Activated CD4-positive, alpha-beta memory T cell treated with anti-CD3 and anti-CD28 coated beads, Interleukin-2, amount 10 ng/mL, durations not matched to agents 7 days and 5 days (primary cell): ENCODE measurements around the gene GRK5. TPM values are rescaled to one million over a fixed set of nuclear protein-coding genes. Genes with fewer than 3 reads are reported as not detected.
A peak's percentile ranks its signal among the peaks of the same experiment; 100 is the strongest.

ENCODE experiments used
- CTCF ChIA-PET: fragments of 350-600 bp; sonication (Branson Sonifier 250); formaldehyde crosslinking; loops from one replicate; lab custom pipeline; 2021; ENCODE audit warnings: antibody characterized with exemption, inconsistent platforms; lab: Charles Lee
- POLR2A ChIA-PET: fragments of 350-600 bp; sonication (Branson Sonifier 250); formaldehyde crosslinking; loops from one replicate; lab custom pipeline; 2021; ENCODE audit warnings: antibody characterized with exemption; lab: Charles Lee
- DNase-seq: peaks from one replicate; pipeline ENCODE4 v3.0.0-alpha.2; 2020
- H3K27ac Mint-ChIP-seq: one replicate; pipeline ENCODE4 v1.8.0; 2021; ENCODE audit warnings: mild to moderate bottlenecking, mixed read lengths
- H3K27me3 Mint-ChIP-seq: one replicate; pipeline ENCODE4 v1.8.0; 2021; ENCODE audit warnings: mixed read lengths
- H3K36me3 Mint-ChIP-seq: one replicate; pipeline ENCODE4 v1.8.0; 2021; ENCODE audit warnings: low read depth, mixed read lengths
- H3K4me1 Mint-ChIP-seq: one replicate; pipeline ENCODE4 v1.8.0; 2021; ENCODE audit warnings: mixed read lengths
- H3K4me3 Mint-ChIP-seq: one replicate; pipeline ENCODE4 v1.8.0; 2021; ENCODE audit warnings: mild to moderate bottlenecking, mixed read lengths
- H3K9me3 Mint-ChIP-seq: one replicate; pipeline ENCODE4 v1.8.0; 2021; ENCODE audit warnings: mixed read lengths
- total RNA-seq, 2 experiments: library from RNA; stranded (reverse); gene quantifications; one replicate each; pipeline ENCODE4 v1.2.3, GENCODE V29; 2021

Gene GRK5
- total RNA-seq, 2 experiments from 2014 or later: 29.8 to 30.6 TPM

- no peaks in the 10 kb centered on the region for H3K27me3 Mint-ChIP-seq
- H3K9me3 Mint-ChIP-seq: no peaks in the 10 kb centered on the region
- ChIA-PET POLR2A (interaction anchor here (0.6 kb wide), 1 partner anchor 24 kb away, joined by 3 read pairs; no protein-coding TSS in a partner anchor), CTCF (interaction anchor here (1.0 kb wide), 1 partner anchor 209 kb away, joined by 3 read pairs; no protein-coding TSS in a partner anchor)
- DNase-seq: no peak
- H3K4me3 Mint-ChIP-seq: no peak overlapping the region
- H3K27ac Mint-ChIP-seq: no peak overlapping the region
- no peaks in the 10 kb centered on the region for H3K36me3 Mint-ChIP-seq
- H3K4me1 Mint-ChIP-seq: peaks cover 1% of the 10 kb centered on the region
Observed at GRCh38 chr10:119408969-119409371, 201.6 kb downstream of the GRK5 start.

DNA sequence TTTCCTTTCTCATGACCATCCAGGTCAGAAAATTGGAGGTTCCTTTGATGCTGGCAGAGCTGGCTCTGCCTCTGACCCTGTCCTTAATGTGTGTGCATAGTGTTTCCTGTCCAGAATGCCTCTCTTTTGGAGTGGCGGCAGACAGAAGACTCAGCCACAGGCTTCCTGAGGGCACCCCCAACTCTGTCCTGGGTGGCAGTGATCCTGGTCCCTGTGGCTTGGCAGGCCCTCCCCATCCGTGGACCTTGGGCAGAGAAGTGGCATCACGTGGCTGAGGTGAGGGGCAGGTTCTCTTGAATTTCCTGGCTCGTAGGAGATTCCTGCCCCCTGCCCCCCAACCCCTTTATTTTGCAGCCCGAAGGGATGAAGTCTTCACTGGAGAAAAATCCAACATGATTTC is 202.0 kb downstream of the GRK5 start:
- H3K27me3 Mint-ChIP-seq: no peaks in the 10 kb centered on the region
- peaks cover 1% of the 10 kb centered on the region for H3K4me1 Mint-ChIP-seq
- no peaks in the 10 kb centered on the region for H3K9me3 Mint-ChIP-seq
- H3K27ac Mint-ChIP-seq: no peak overlapping the region
- no peak overlapping the region for H3K4me3 Mint-ChIP-seq
- no peaks in the 10 kb centered on the region for H3K36me3 Mint-ChIP-seq
- DNase-seq: no peak
- ChIA-PET CTCF (interaction anchor here (1.0 kb wide), 1 partner anchor 210 kb away, joined by 3 read pairs; no protein-coding TSS in a partner anchor), POLR2A (interaction anchor here (0.6 kb wide), 1 partner anchor 24 kb away, joined by 3 read pairs; no protein-coding TSS in a partner anchor)

DNA sequence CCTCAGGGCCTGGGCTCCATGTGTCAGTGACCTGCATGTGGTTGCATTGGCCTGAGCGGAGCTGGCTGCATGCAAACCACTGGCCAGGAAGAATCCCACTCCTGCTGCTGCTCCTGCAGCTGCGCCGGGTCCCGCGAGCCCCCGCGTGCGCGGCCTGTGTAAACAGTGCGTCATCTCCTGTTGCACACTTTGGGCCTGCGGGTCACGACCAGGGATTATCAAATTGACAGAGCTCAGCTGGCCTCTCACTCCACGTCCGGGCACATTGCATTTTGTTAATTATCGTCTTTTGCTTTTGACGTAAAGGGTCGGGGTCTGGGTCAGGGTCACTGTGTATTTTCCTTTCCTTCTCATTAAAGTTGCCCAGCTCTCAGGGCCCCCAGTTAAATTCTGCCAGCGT is 202.5 kb downstream of the GRK5 start:
- Mint-ChIP-seq H3K36me3 (no peaks in the 10 kb centered on the region), H3K9me3 (no peaks in the 10 kb centered on the region), H3K27ac (no peak overlapping the region), H3K4me3 (no peak overlapping the region), H3K4me1 (peaks cover 1% of the 10 kb centered on the region), H3K27me3 (no peaks in the 10 kb centered on the region)
- ChIA-PET POLR2A (no interaction called here), CTCF (no interaction called here)
- no peak for DNase-seq

GRCh38 chr10:119410361-119411116 is 203.2 kb downstream of the GRK5 start:
- no peak overlapping the region for H3K27ac Mint-ChIP-seq

DNA sequence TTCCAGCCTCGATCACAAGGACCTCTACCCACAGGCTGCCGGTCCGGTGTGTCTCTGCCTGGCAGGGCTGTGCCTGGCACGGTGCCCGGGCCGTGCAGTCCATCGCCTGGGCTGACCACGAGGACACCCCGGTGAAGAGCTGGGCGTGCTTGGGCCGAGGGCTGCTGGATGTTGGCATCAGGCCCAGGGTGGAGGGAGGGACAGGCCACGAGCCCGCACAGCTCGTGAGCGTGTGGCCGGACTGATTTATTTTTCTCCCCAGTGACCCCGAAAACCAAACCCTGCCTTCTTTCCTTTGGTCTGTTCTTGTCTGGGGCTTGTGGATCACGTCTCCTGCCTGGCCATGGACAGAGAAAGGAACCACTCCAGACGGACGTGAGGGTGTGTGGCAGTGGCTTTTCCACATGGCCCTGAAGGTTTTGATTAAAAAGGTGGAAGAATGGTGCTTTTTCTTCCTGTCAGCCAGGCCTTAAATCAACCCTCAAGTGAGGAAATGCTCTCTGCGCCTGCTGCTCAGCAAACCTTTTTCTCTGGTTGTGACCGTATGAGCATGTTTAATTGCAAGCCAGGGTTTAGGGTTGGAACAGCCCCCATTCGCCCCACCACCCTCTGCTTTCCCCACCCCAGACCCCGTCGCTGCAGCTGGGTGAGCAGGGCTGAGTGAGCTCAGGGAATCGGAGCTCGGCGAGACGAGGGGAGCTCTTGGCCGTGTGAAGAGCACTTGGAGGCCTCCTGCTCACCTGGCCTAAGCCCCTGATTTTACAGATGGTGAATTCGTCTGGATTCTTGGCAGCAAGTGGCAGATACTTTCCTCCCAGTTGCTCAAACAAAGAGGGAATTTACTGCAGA is 205.1 kb downstream of the GRK5 start:
- Mint-ChIP-seq H3K27ac (no peak overlapping the region), H3K36me3 (no peaks in the 10 kb centered on the region), H3K9me3 (no peaks in the 10 kb centered on the region), H3K4me3 (no peak overlapping the region), H3K27me3 (no peaks in the 10 kb centered on the region), H3K4me1 (peaks cover 1% of the 10 kb centered on the region)
- CTCF ChIA-PET: no interaction called here
- POLR2A ChIA-PET: interaction anchor here (0.9 kb wide), 1 partner anchor 282 kb away, joined by 3 read pairs; no protein-coding TSS in a partner anchor
- DNase-seq: no peak

More at GRCh38 chr10:119410361-119411116, 203.2 kb downstream of the GRK5 start:
- no peak overlapping the region for H3K4me3 Mint-ChIP-seq
- no peaks in the 10 kb centered on the region for H3K27me3 Mint-ChIP-seq
- ChIA-PET POLR2A (no interaction called here), CTCF (interaction anchor here (0.9 kb wide), 1 partner anchor 210 kb away, joined by 3 read pairs; no protein-coding TSS in a partner anchor)
- H3K4me1 Mint-ChIP-seq: peaks cover 1% of the 10 kb centered on the region
- DNase-seq: no peak
- H3K36me3 Mint-ChIP-seq: no peaks in the 10 kb centered on the region
- no peaks in the 10 kb centered on the region for H3K9me3 Mint-ChIP-seq

GRCh38 chr10:119413093-119413453 is 205.7 kb downstream of the GRK5 start:
- Mint-ChIP-seq H3K36me3 (no peaks in the 10 kb centered on the region), H3K4me3 (no peak overlapping the region), H3K4me1 (peaks cover 1% of the 10 kb centered on the region), H3K27ac (no peak overlapping the region), H3K9me3 (no peaks in the 10 kb centered on the region), H3K27me3 (no peaks in the 10 kb centered on the region)
- CTCF ChIA-PET: interaction anchor here (1.5 kb wide), 1 partner anchor 207 kb away, joined by 4 read pairs; no protein-coding TSS in a partner anchor
- POLR2A ChIA-PET: no interaction called here
- no peak for DNase-seq

DNA sequence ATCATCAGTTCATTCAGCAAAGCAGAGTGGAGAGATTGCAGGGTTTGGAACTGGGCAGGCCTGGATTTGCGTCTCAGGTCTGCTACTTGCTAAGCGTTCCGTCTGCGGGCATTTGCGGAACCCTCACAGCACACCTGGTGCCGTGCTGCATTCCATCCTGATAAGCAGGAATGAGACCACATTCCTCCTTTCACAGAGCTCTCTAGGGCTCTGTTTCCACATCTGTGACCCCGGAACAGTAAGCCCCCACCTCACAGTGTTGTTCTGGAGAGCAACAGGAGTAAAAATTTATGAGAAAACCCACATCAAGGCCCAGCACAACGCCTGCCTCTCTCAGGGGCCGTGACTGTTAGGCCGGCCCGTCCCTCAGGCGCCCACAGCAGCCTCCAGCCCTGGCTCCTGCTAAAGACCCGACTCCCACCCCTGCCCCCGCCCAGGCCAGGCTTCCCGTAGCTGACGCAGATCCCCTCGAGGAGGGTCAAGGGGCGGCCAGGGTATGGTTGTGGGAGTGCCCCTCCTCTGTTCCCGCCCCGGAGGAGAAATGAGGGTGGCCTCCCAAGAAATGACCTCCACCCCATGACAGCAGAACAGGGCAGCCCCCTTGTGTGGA is 206.2 kb downstream of the GRK5 start:
- Mint-ChIP-seq H3K4me3 (no peak overlapping the region), H3K36me3 (no peaks in the 10 kb centered on the region), H3K27me3 (no peaks in the 10 kb centered on the region), H3K4me1 (peaks cover 1% of the 10 kb centered on the region), H3K9me3 (no peaks in the 10 kb centered on the region), H3K27ac (no peak overlapping the region)
- no peak for DNase-seq
- CTCF ChIA-PET: interaction anchor here (1.5 to 3.3 kb wide), 2 partner anchors 207 to 214 kb away, joined by 4 to 25 read pairs; no protein-coding TSS in a partner anchor
- POLR2A ChIA-PET: no interaction called here

DNA sequence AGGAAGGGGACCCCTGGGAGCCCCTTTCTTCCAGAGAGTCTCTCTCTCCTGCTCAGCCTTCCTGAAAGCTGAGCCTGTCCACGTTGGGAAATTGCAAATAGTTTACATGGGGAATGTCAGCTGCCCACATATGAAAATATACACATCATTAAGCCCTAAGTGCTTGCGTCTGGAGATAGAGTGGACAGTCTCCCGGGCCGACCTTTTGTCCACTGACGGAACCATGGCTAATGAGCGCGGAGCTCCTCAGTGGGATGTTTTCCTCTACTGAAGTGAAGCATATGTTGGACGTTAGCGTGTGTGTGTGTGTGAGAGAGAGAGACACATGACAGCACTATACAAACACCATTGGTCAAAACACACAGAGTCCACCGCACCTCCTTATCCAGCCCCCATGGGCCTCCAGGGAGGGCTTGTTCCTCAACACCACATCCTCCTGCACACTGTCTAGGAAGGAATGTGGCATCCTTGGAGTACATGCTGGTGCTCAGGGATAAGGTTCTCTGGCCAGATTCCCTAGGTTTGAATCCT is 206.8 kb downstream of the GRK5 start:
- Mint-ChIP-seq H3K27ac (no peak overlapping the region), H3K27me3 (no peaks in the 10 kb centered on the region), H3K9me3 (no peaks in the 10 kb centered on the region), H3K4me1 (no peaks in the 10 kb centered on the region), H3K36me3 (no peaks in the 10 kb centered on the region), H3K4me3 (no peak overlapping the region)
- ChIA-PET CTCF (interaction anchor here (0.7 to 3.3 kb wide), 4 partner anchors 208 to 649 kb away, joined by 3 to 25 read pairs (median 5); no protein-coding TSS in a partner anchor), POLR2A (interaction anchor here (3.8 kb wide), 1 partner anchor 208 kb away, joined by 15 read pairs; the partner anchor contains the start of gene GRK5)
- no peak for DNase-seq

GRCh38 chr10:119415121-119415520 is 207.8 kb downstream of the GRK5 start:
- Mint-ChIP-seq H3K4me1 (no peaks in the 10 kb centered on the region), H3K9me3 (no peaks in the 10 kb centered on the region), H3K27ac (no peak overlapping the region), H3K36me3 (no peaks in the 10 kb centered on the region), H3K27me3 (no peaks in the 10 kb centered on the region), H3K4me3 (no peak overlapping the region)
- CTCF ChIA-PET: interaction anchor here (0.7 to 3.3 kb wide), 7 partner anchors 28 to 650 kb away, joined by 3 to 25 read pairs (median 6); partner anchors contain the start of gene GRK5
- POLR2A ChIA-PET: interaction anchor here (3.8 kb wide), 1 partner anchor 209 kb away, joined by 15 read pairs; the partner anchor contains the start of gene GRK5
- DNase-seq: no peak

- H3K4me3 Mint-ChIP-seq: no peak overlapping the region
- no peaks in the 10 kb centered on the region for H3K36me3 Mint-ChIP-seq
- H3K27me3 Mint-ChIP-seq: no peaks in the 10 kb centered on the region
- H3K9me3 Mint-ChIP-seq: no peaks in the 10 kb centered on the region
- no peak for DNase-seq
- CTCF ChIA-PET: interaction anchor here (0.7 to 3.3 kb wide), 11 partner anchors 18 to 227 kb away, joined by 3 to 25 read pairs (median 4); partner anchors contain the start of gene GRK5
- no peaks in the 10 kb centered on the region for H3K4me1 Mint-ChIP-seq
- no peak overlapping the region for H3K27ac Mint-ChIP-seq
- POLR2A ChIA-PET: interaction anchor here (1.3 to 3.8 kb wide), 2 partner anchors 209 to 217 kb away, joined by 4 to 15 read pairs; partner anchors contain the start of gene GRK5
Observed at GRCh38 chr10:119415536-119416503, 208.4 kb downstream of the GRK5 start.

DNA sequence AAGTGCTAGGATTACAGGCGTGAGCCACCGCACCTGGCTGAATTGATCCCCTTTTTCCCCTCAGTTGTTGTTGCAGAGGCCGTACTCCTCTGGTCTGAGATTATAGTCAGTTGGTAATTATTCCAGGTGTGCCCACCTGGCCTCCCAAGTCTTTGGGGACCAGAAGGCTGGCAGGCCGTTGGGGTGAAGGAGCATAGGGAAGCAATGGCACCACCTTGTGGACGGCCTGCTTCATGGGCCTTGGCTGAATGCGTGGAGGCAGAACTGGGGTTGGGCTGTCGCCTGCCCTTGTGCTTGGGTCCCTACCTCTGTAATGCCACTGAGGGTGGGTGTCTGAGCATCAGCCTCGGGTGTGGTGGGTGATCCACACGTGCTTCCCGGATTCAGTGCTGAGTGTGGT is 209.5 kb downstream of the GRK5 start:
- Mint-ChIP-seq H3K4me3 (no peak overlapping the region), H3K9me3 (no peaks in the 10 kb centered on the region), H3K36me3 (no peaks in the 10 kb centered on the region), H3K27ac (no peak overlapping the region), H3K27me3 (no peaks in the 10 kb centered on the region), H3K4me1 (no peaks in the 10 kb centered on the region)
- ChIA-PET CTCF (interaction anchor here (0.7 to 3.3 kb wide), 8 partner anchors 19 to 218 kb away, joined by 3 to 25 read pairs (median 4); partner anchors contain the start of gene GRK5), POLR2A (interaction anchor here (1.3 to 3.8 kb wide), 2 partner anchors 210 to 218 kb away, joined by 4 to 15 read pairs; partner anchors contain the start of gene GRK5)
- DNase-seq: peak; percentile 77
